GM20000 (cell line): ENCODE measurements around the gene NCAM1.

Source experiments
- DNase-seq: peaks from one replicate; pipeline ENCODE4 v3.0.0; 2012; ENCODE audit warnings: low spot score
- CTCF ChIP-seq: IDR thresholded peaks from 2 replicates; pipeline ENCODE4 v1.5.1; 2012; ENCODE audit warnings: mild to moderate bottlenecking, control low read depth; ENCODE audit errors: extremely low read depth, missing control alignments

The NCAM1 gene

GRCh38 chr11:113001709-113002108 is 40.5 kb downstream of the NCAM1 start:
- DNase-seq: no peak
- TF ChIP-seq CTCF: no peak

- TF ChIP-seq CTCF: no peak
These were observed 45.8 kb downstream of the NCAM1 start for GRCh38 chr11:113006896-113007445.

GRCh38 chr11:113014262-113015097 is 53.3 kb downstream of the NCAM1 start:
- no peak for TF ChIP-seq CTCF
- DNase-seq: no peak

More at GRCh38 chr11:113006896-113007445, 45.8 kb downstream of the NCAM1 start:
- DNase-seq: no peak

- no peak for DNase-seq
- no peak for TF ChIP-seq CTCF
These were observed 53.9 kb downstream of the NCAM1 start for GRCh38 chr11:113015098-113015455.

GRCh38 chr11:113016905-113017304 is 55.7 kb downstream of the NCAM1 start:
- no peak for TF ChIP-seq CTCF
- no peak for DNase-seq

- DNase-seq: no peak
- TF ChIP-seq CTCF: no peak
These were observed 57.7 kb downstream of the NCAM1 start for GRCh38 chr11:113018913-113019312.

- DNase-seq: no peak
- no peak for TF ChIP-seq CTCF
These were observed 58.5 kb downstream of the NCAM1 start for GRCh38 chr11:113019711-113020110.
